PC-3 (cell line): ENCODE measurements around the gene TNNT1. TPM values are rescaled to one million over a fixed set of nuclear protein-coding genes. Genes with fewer than 3 reads are reported as not detected.
A peak's percentile ranks its signal among the peaks of the same experiment; 100 is the strongest.

ENCODE experiments used
- ATAC-seq: fragments of 200-7000 bp; cut with Tn5 transposase; 2 replicates; pipeline ENCODE4 v1.9.1; 2020; ENCODE audit warnings: mild to moderate bottlenecking, moderate library complexity
- BruUV-seq: library from RNA; stranded (reverse); fragments of 400-500 nt; replicated peaks from 2 replicates; lab custom pipeline; 2021; lab: Mats Ljungman, UMichigan
- CTCF ChIA-PET: fragments of 300-600 bp; sonication (Branson Sonifier 250); formaldehyde crosslinking; loops from one replicate; lab custom pipeline; 2022; ENCODE audit warnings: antibody characterized with exemption; lab: Charles Lee
- POLR2A ChIA-PET: fragments of 300-600 bp; sonication (Branson Sonifier 250); formaldehyde crosslinking; loops from one replicate; lab custom pipeline; 2022; ENCODE audit warnings: antibody characterized with exemption; ENCODE audit not compliant: unreplicated experiment; lab: Charles Lee
- DNase-seq: peaks from one replicate; pipeline ENCODE4 v3.0.0-alpha.2; 2015
- H2AFZ ChIP-seq: fragments of 300-600 bp; sonication (generic); 2 replicates; pipeline ENCODE4 v1.6.0; 2016; ENCODE audit warnings: antibody characterized with exemption, low read length
- H3F3A ChIP-seq: fragments of 300-600 bp; sonication (generic); one replicate; pipeline ENCODE4 v1.6.0; 2017; ENCODE audit warnings: antibody characterized with exemption, low read length, control low read depth, mild to moderate bottlenecking; ENCODE audit not compliant: unreplicated experiment
- H3K27ac ChIP-seq: fragments of 300-600 bp; sonication (generic); 2 replicates; pipeline ENCODE4 v1.5.1; 2016; ENCODE audit warnings: mild to moderate bottlenecking, low read length
- H3K27me3 ChIP-seq: fragments of 300-600 bp; sonication (generic); 2 replicates; pipeline ENCODE4 v1.6.1; 2016; ENCODE audit warnings: low read length, mixed read lengths
- H3K36me3 ChIP-seq: fragments of 300-600 bp; sonication (generic); 2 replicates; pipeline ENCODE4 v1.6.1; 2016; ENCODE audit warnings: low read depth, mixed run types, low read length, mixed read lengths
- H3K4me1 ChIP-seq: fragments of 300-600 bp; sonication (generic); 2 replicates; pipeline ENCODE4 v1.5.1; 2016; ENCODE audit warnings: low read length; ENCODE audit not compliant: insufficient read depth
- H3K4me2 ChIP-seq: fragments of 300-600 bp; sonication (generic); 2 replicates; pipeline ENCODE4 v1.6.0; 2016; ENCODE audit warnings: low read length
- H3K4me3 ChIP-seq: fragments of 300-600 bp; sonication (generic); 2 replicates; pipeline ENCODE4 v1.5.1; 2016; ENCODE audit warnings: mild to moderate bottlenecking, low read length, mixed read lengths
- H3K79me2 ChIP-seq: fragments of 300-600 bp; sonication (generic); 2 replicates; pipeline ENCODE4 v1.6.1; 2017; ENCODE audit warnings: low read length, mixed read lengths
- H3K9ac ChIP-seq: fragments of 300-600 bp; sonication (generic); 2 replicates; pipeline ENCODE4 v1.6.0; 2016; ENCODE audit warnings: mild to moderate bottlenecking, low read length
- H3K9me2 ChIP-seq: fragments of 300-600 bp; sonication (generic); replicated peaks from 2 replicates; pipeline ENCODE4 v1.6.1; 2016; ENCODE audit warnings: mixed run types, low read length, mixed read lengths
- H3K9me3 ChIP-seq: fragments of 300-600 bp; sonication (generic); 2 replicates; pipeline ENCODE4 v1.6.1; 2016; ENCODE audit warnings: low read length, mixed read lengths
- H4K20me1 ChIP-seq: fragments of 300-600 bp; sonication (generic); 2 replicates; pipeline ENCODE4 v1.6.1; 2016; ENCODE audit warnings: low read length, mixed read lengths
- CTCF ChIP-seq: fragments of 300-600 bp; sonication (generic); conservative IDR thresholded peaks from 2 replicates; pipeline ENCODE4 v1.5.1; 2017; ENCODE audit warnings: antibody characterized with exemption, low read depth, mild to moderate bottlenecking, low read length
- EZH2 ChIP-seq: fragments of 300-600 bp; sonication (generic); IDR thresholded peaks from one replicate; pipeline ENCODE4 v1.6.1; 2017; ENCODE audit warnings: antibody characterized with exemption, mild to moderate bottlenecking, low read length; ENCODE audit not compliant: unreplicated experiment
- EZH2phosphoT487 ChIP-seq: fragments of 300-600 bp; sonication (generic); IDR thresholded peaks from 2 replicates; pipeline ENCODE4 v1.6.1; 2018; ENCODE audit warnings: mild to moderate bottlenecking, antibody characterized with exemption, low read length, borderline replicate concordance
- intact Hi-C: fragments of 100-400 bp; cut with micrococcal nuclease; formaldehyde crosslinking; loops from 2 replicates; pipeline ENCODE4 v1.9.0; 2023
- total RNA-seq: library from RNA; depleted of rRNA; stranded (reverse); fragments of >200 nt; gene quantifications from 2 replicates; pipeline ENCODE4 v1.2.3, GENCODE V29; 2014

TNNT1 gene
- total RNA-seq, 1 experiment from 2014 or later = 266 TPM

GRCh38 chr19:55158848-55159749 is 10.1 kb upstream of the TNNT1 start:
- Histone ChIP-seq H3F3A (no peaks in the 10 kb centered on the region), H2AFZ (no peak overlapping the region), H3K79me2 (no peaks in the 10 kb centered on the region), H3K4me3 (no peak overlapping the region), H4K20me1 (no peaks in the 10 kb centered on the region), H3K27me3 (no peaks in the 10 kb centered on the region), H3K9ac (no peak overlapping the region), H3K9me3 (no peaks in the 10 kb centered on the region), H3K36me3 (no peaks in the 10 kb centered on the region), H3K4me2 (peak overlapping the region; percentile 34), H3K4me1 (peaks cover 21% of the 10 kb centered on the region), H3K27ac (no peak overlapping the region), H3K9me2 (no peaks in the 10 kb centered on the region)
- intact Hi-C loops = no loop called here
- DNase-seq = peak; percentile 55
- TF ChIP-seq EZH2phosphoT487 (no peak), CTCF (no peak), EZH2 (no peak)
- ATAC-seq = peak; percentile 17
- POLR2A ChIA-PET = interaction anchor here (0.6 kb wide), 2 partner anchors 12 to 466 kb away, joined by 3 to 5 read pairs; no protein-coding TSS in a partner anchor
- TSS peak; percentile 17 for BruUV-seq
- CTCF ChIA-PET = interaction anchor here (0.6 to 2.6 kb wide), 3 partner anchors 12 to 278 kb away, joined by 3 to 25 read pairs (median 10); no protein-coding TSS in a partner anchor

- Histone ChIP-seq H3K36me3 (no peaks in the 10 kb centered on the region), H3K9me3 (no peaks in the 10 kb centered on the region), H3K27me3 (no peaks in the 10 kb centered on the region), H3K4me2 (no peak overlapping the region), H3K27ac (no peak overlapping the region), H3K4me1 (peaks cover 21% of the 10 kb centered on the region), H3K9ac (no peak overlapping the region), H3K79me2 (no peaks in the 10 kb centered on the region), H2AFZ (no peak overlapping the region), H4K20me1 (no peaks in the 10 kb centered on the region), H3K9me2 (no peaks in the 10 kb centered on the region), H3K4me3 (no peak overlapping the region), H3F3A (no peaks in the 10 kb centered on the region)
- intact Hi-C loops = no loop called here
- BruUV-seq = no TSS peak
- ChIA-PET POLR2A (interaction anchor here (0.6 kb wide), 1 partner anchor 12 kb away, joined by 5 read pairs; no protein-coding TSS in a partner anchor), CTCF (interaction anchor here (2.1 to 2.6 kb wide), 2 partner anchors 12 to 17 kb away, joined by 10 to 25 read pairs; no protein-coding TSS in a partner anchor)
- DNase-seq (no peak), ATAC-seq (no peak)
- no peak for TF ChIP-seq EZH2phosphoT487
- TF ChIP-seq CTCF = no peak
- no peak for TF ChIP-seq EZH2
These were observed 9.4 kb upstream of the TNNT1 start for GRCh38 chr19:55158423-55158822.
